Lower lobe of right lung (tissue), 2 donors: Measurements from ENCODE around the gene GLB1L3. TPM values are rescaled to one million over a fixed set of nuclear protein-coding genes. Genes with fewer than 3 reads are reported as not detected.

Experiments used
- ATAC-seq, 2 donors: fragments of 200-7000 bp; cut with Tn5 transposase; one replicate each; pipeline ENCODE4 v1.9.1; 2020 to 2022; ENCODE audit warnings: mild to moderate bottlenecking in 2 of 2, moderate library complexity in 2 of 2
- DNase-seq: peaks from one replicate; pipeline ENCODE4 v3.0.0-alpha.2; 2020
- H3K27ac ChIP-seq: fragments of 200-600 bp; one replicate; pipeline ENCODE4 v1.8.0; 2022
- H3K27me3 ChIP-seq: fragments of 200-600 bp; one replicate; pipeline ENCODE4 v1.8.0; 2022; ENCODE audit warnings: low read depth
- H3K36me3 ChIP-seq: fragments of 200-600 bp; one replicate; pipeline ENCODE4 v1.8.0; 2022; ENCODE audit warnings: mild to moderate bottlenecking
- H3K4me1 ChIP-seq: fragments of 200-600 bp; one replicate; pipeline ENCODE4 v1.8.0; 2022
- H3K4me3 ChIP-seq: fragments of 200-600 bp; one replicate; pipeline ENCODE4 v1.8.0; 2022; ENCODE audit warnings: mild to moderate bottlenecking
- H3K9me3 ChIP-seq: fragments of 200-600 bp; one replicate; pipeline ENCODE4 v1.8.0; 2022
- CTCF ChIP-seq: fragments of 200-600 bp; IDR thresholded peaks from one replicate; pipeline ENCODE4 v1.8.0; 2022; ENCODE audit warnings: antibody characterized with exemption, mild to moderate bottlenecking
- intact Hi-C: fragments of 100-400 bp; cut with DNase I; formaldehyde crosslinking; loops from one replicate; pipeline ENCODE4 v1.11.0; 2022
- long read RNA-seq: library from polyadenylated mRNA; unstranded; transcript quantifications from one replicate; pipeline ENCODE4 v2.0.0, GENCODE V29; 2021
- total RNA-seq: library from RNA; stranded (reverse); fragmentation: NEBNext Ultra II Directional; extraction: Animal tissue kit (Norgen Biotek cat#: 25700); gene quantifications from one replicate; pipeline ENCODE4 v1.2.1, GENCODE V29; 2021
- donor health status: DM: no; HTN: yes; CAD: no; lungs with severe emphysema.

The GLB1L3 gene
- total RNA-seq = 0.27 TPM
- long read RNA-seq = 0 reads

- DNase-seq = no peak
These were observed at the start of gene GLB1L3 for GRCh38 chr11:134275534-134276395. GLB1L3 (plus strand) TSS chr11:134276379; CDS start chr11:134276741, 362 bp downstream.

DNA sequence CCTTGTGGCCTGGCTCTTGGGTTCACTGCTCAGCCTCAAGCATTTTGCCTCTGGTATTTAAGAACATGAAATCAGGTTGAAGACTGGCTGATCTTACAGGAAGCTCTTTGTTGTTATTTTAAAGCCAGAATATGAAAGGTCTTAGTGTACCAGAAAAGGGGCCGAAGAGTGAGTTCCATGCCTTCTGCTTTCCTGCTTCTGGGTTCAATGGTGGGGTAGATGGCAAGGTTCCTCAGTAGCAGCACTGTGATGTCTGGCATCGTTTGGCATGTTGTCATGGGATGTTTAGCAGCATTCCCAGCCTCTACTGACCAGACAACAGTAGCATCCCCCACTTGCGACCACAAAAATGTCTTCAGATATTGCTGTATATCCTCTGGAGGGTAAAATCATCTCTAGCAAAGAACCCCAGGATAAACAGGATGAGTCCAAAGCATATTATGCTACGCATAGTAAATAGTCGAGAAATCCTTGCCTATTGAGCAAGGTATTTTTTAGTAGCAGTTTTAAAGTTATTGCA is 49.3 kb upstream of the GLB1L3 start:
- Histone ChIP-seq H3K4me1 (peaks cover 63% of the 10 kb centered on the region), H3K9me3 (no peaks in the 10 kb centered on the region), H3K27ac (no peak overlapping the region), H3K4me3 (peak overlapping the region; percentile 92), H3K27me3 (no peaks in the 10 kb centered on the region), H3K36me3 (no peaks in the 10 kb centered on the region)
- DNase-seq (no peak), ATAC-seq (no peak)
- intact Hi-C loops = no loop called here
- no peak for TF ChIP-seq CTCF

More at GRCh38 chr11:134275534-134276395, at the start of gene GLB1L3:
- TF ChIP-seq CTCF = peak; percentile 37
- Histone ChIP-seq H3K9me3 (no peaks in the 10 kb centered on the region), H3K4me3 (peak within 1 kb of the TSS; percentile 47), H3K36me3 (no peaks in the 10 kb centered on the region), H3K27me3 (peaks cover 95% of the 10 kb centered on the region), H3K27ac (no peak within 1 kb of the TSS), H3K4me1 (peaks cover 22% of the 10 kb centered on the region)
- peak; percentile 83 for ATAC-seq
- intact Hi-C loops = no loop called here

DNA sequence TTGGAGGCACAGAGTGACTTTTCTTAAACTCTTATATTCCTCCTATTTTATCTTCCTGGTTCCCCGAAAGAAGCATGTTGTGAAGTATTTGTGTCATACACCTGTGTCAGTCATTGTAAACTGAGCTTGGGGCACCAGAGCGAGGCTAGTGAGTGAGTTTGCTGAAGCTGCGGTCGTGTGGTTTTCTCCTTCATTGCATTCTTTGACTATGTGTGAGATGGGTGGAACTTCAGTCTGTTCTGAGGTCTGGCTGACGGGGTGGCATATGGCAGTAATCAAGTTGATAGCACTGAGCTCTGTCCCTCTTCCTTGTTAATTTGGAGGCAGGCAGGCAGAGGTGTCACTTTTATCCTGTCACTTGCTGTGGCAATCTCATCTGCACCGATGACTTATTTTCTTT is 47.6 kb upstream of the GLB1L3 start:
- DNase-seq (no peak), ATAC-seq (no peak)
- H3K4me1 ChIP-seq = peaks cover 66% of the 10 kb centered on the region
- no peak overlapping the region for H3K27ac ChIP-seq
- H3K4me3 ChIP-seq = no peak overlapping the region
- H3K27me3 ChIP-seq = no peaks in the 10 kb centered on the region
- TF ChIP-seq CTCF = no peak
- no peaks in the 10 kb centered on the region for H3K36me3 ChIP-seq
- intact Hi-C loops = no loop called here
- H3K9me3 ChIP-seq = no peaks in the 10 kb centered on the region

DNA sequence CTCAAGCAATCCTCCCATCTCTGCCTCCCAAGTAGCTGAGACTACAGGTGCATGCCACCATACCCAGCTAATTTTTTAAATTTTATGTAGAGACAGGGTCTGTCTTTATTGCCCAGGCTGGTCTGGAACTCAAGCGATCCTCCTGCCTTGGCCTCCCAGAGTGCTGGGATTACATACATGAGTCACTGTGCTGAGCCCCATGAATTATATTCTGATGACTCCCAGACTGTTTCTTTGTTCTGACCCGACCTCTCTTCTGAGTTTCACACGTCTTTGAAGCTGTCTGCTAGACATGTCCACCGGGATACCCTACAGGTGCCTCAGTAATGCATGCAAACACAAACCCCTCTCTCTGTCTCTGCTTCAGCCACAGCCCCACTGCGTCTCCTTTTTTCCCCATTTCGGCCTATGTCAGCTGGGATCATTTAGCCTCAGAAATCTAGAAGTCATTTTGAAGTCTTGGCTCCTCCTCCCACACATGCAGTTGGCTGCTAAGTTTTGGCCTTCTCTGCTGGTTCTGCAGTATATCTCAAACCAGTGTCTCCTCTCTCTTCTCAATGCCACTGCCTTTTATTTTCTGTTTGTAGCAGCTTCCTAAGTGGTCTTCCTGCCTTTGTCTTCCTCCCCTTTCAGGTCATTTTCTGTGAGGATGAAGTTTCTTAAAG is 46.9 kb upstream of the GLB1L3 start:
- Histone ChIP-seq H3K27me3 (no peaks in the 10 kb centered on the region), H3K4me1 (peaks cover 66% of the 10 kb centered on the region), H3K36me3 (peaks cover 5% of the 10 kb centered on the region), H3K4me3 (no peak overlapping the region), H3K9me3 (no peaks in the 10 kb centered on the region), H3K27ac (no peak overlapping the region)
- TF ChIP-seq CTCF = no peak
- no peak for ATAC-seq
- DNase-seq = no peak
- intact Hi-C loops = no loop called here

GRCh38 chr11:134230339-134230738 is 45.8 kb upstream of the GLB1L3 start:
- H3K27me3 ChIP-seq = no peaks in the 10 kb centered on the region
- no peak overlapping the region for H3K4me3 ChIP-seq
- H3K9me3 ChIP-seq = no peaks in the 10 kb centered on the region
- peaks cover 66% of the 10 kb centered on the region for H3K4me1 ChIP-seq
- intact Hi-C loops = no loop called here
- DNase-seq = no peak
- no peak overlapping the region for H3K27ac ChIP-seq
- ATAC-seq = no peak
- TF ChIP-seq CTCF = no peak
- H3K36me3 ChIP-seq = peaks cover 14% of the 10 kb centered on the region
